ENCODE results near the gene KRT26.
"Not testable (repeated sequence)": the region's sequence is repeated elsewhere in the genome, so short reads cannot be mapped to it uniquely, and the experiment has no call there.

KRT26 gene

GRCh38 chr17:40772101-40772500, at the start of gene KRT26:
Gene KRT26 (minus strand): TSS chr17:40772201. CDS start chr17:40772113, 88 bp downstream.
- no peaks in the 10 kb centered on the region for H3K36me3 ChIP-seq (ENCODE audit: control insufficient read depth, insufficient read depth, low read length)
- no peaks in the 10 kb centered on the region for H3K9me3 ChIP-seq (ENCODE audit: control insufficient read depth, insufficient read depth, low read length)
- WGBS (ENCODE audit: insufficient coverage, insufficient read length), result no CpG with 5 or more reads among the region's 3 CpGs
- no peak for DNase-seq (ENCODE audit: low read depth, low spot score)
- H3K4me3 ChIP-seq (ENCODE audit: low read length), result no peak within 1 kb of the TSS
- H3K27ac ChIP-seq (ENCODE audit: low read length), result no peak within 1 kb of the TSS
- no peaks in the 10 kb centered on the region for H3K27me3 ChIP-seq (ENCODE audit: control insufficient read depth, insufficient read depth, low read length)
- no peaks in the 10 kb centered on the region for H3K4me1 ChIP-seq (ENCODE audit: control insufficient read depth, insufficient read depth, low read length)

- no peaks in the 10 kb centered on the region for H3K36me3 ChIP-seq (ENCODE audit: control insufficient read depth, insufficient read depth, low read length)
- H3K4me1 ChIP-seq (ENCODE audit: control insufficient read depth, insufficient read depth, low read length), result no peaks in the 10 kb centered on the region
- H3K27me3 ChIP-seq (ENCODE audit: control insufficient read depth, insufficient read depth, low read length), result no peaks in the 10 kb centered on the region
- H3K4me3 ChIP-seq (ENCODE audit: low read length), result no peak overlapping the region
- no peak overlapping the region for H3K27ac ChIP-seq (ENCODE audit: low read length)
- DNase-seq (ENCODE audit: low read depth, low spot score), result no peak
- H3K9me3 ChIP-seq (ENCODE audit: control insufficient read depth, insufficient read depth, low read length), result no peaks in the 10 kb centered on the region
Measured at GRCh38 chr17:40821536-40821935, 49.5 kb upstream of the KRT26 start.

GRCh38 chr17:40820228-40820838, 48.3 kb upstream of the KRT26 start:
- Histone ChIP-seq H3K27me3 (ENCODE audit: control insufficient read depth, insufficient read depth, low read length) (no peaks in the 10 kb centered on the region), H3K36me3 (ENCODE audit: control insufficient read depth, insufficient read depth, low read length) (no peaks in the 10 kb centered on the region), H3K9me3 (ENCODE audit: control insufficient read depth, insufficient read depth, low read length) (no peaks in the 10 kb centered on the region), H3K27ac (ENCODE audit: low read length) (no peak overlapping the region), H3K4me1 (ENCODE audit: control insufficient read depth, insufficient read depth, low read length) (no peaks in the 10 kb centered on the region), H3K4me3 (ENCODE audit: low read length) (no peak overlapping the region)
- WGBS (ENCODE audit: insufficient coverage, insufficient read length), result no CpG with 5 or more reads among the region's 9 CpGs
- no peak for DNase-seq (ENCODE audit: low read depth, low spot score)

GRCh38 chr17:40819528-40820125, 47.6 kb upstream of the KRT26 start:
- DNase-seq (ENCODE audit: low read depth, low spot score), result no peak
- WGBS (ENCODE audit: insufficient coverage, insufficient read length), result no CpG with 5 or more reads among the region's 9 CpGs
- no peaks in the 10 kb centered on the region for H3K36me3 ChIP-seq (ENCODE audit: control insufficient read depth, insufficient read depth, low read length)
- H3K27ac ChIP-seq (ENCODE audit: low read length), result no peak overlapping the region
- no peaks in the 10 kb centered on the region for H3K27me3 ChIP-seq (ENCODE audit: control insufficient read depth, insufficient read depth, low read length)
- no peaks in the 10 kb centered on the region for H3K4me1 ChIP-seq (ENCODE audit: control insufficient read depth, insufficient read depth, low read length)
- no peaks in the 10 kb centered on the region for H3K9me3 ChIP-seq (ENCODE audit: control insufficient read depth, insufficient read depth, low read length)
- H3K4me3 ChIP-seq (ENCODE audit: low read length), result peak overlapping the region; percentile 25; the same call in 1 of the 2 replicates

- H3K27me3 ChIP-seq (ENCODE audit: control insufficient read depth, insufficient read depth, low read length), result no peaks in the 10 kb centered on the region
- no peaks in the 10 kb centered on the region for H3K36me3 ChIP-seq (ENCODE audit: control insufficient read depth, insufficient read depth, low read length)
- DNase-seq (ENCODE audit: low read depth, low spot score), result peak; percentile 16
- no peak overlapping the region for H3K27ac ChIP-seq (ENCODE audit: low read length)
- no CpG with 5 or more reads among the region's 73 CpGs for WGBS (ENCODE audit: insufficient coverage, insufficient read length)
- H3K9me3 ChIP-seq (ENCODE audit: control insufficient read depth, insufficient read depth, low read length), result no peaks in the 10 kb centered on the region
- peak overlapping the region; percentile 80; the same call in 1 of the 2 replicates for H3K4me3 ChIP-seq (ENCODE audit: low read length)
- no peaks in the 10 kb centered on the region for H3K4me1 ChIP-seq (ENCODE audit: control insufficient read depth, insufficient read depth, low read length)
Measured at GRCh38 chr17:40818733-40819527, 46.9 kb upstream of the KRT26 start.

GRCh38 chr17:40818343-40818732, 46.3 kb upstream of the KRT26 start:
- peak overlapping the region; percentile 80; the same call in 1 of the 2 replicates for H3K4me3 ChIP-seq (ENCODE audit: low read length)
- H3K27ac ChIP-seq (ENCODE audit: low read length), result no peak overlapping the region
- no peak for DNase-seq (ENCODE audit: low read depth, low spot score)
- WGBS (ENCODE audit: insufficient coverage, insufficient read length), result no CpG with 5 or more reads among the region's 7 CpGs
- H3K27me3 ChIP-seq (ENCODE audit: control insufficient read depth, insufficient read depth, low read length), result no peaks in the 10 kb centered on the region
- H3K4me1 ChIP-seq (ENCODE audit: control insufficient read depth, insufficient read depth, low read length), result no peaks in the 10 kb centered on the region
- H3K9me3 ChIP-seq (ENCODE audit: control insufficient read depth, insufficient read depth, low read length), result no peaks in the 10 kb centered on the region
- no peaks in the 10 kb centered on the region for H3K36me3 ChIP-seq (ENCODE audit: control insufficient read depth, insufficient read depth, low read length)

- Histone ChIP-seq H3K9me3 (ENCODE audit: control insufficient read depth, insufficient read depth, low read length) (no peaks in the 10 kb centered on the region), H3K27me3 (ENCODE audit: control insufficient read depth, insufficient read depth, low read length) (no peaks in the 10 kb centered on the region), H3K27ac (ENCODE audit: low read length) (no peak overlapping the region), H3K36me3 (ENCODE audit: control insufficient read depth, insufficient read depth, low read length) (no peaks in the 10 kb centered on the region), H3K4me1 (ENCODE audit: control insufficient read depth, insufficient read depth, low read length) (no peaks in the 10 kb centered on the region), H3K4me3 (ENCODE audit: low read length) (no peak overlapping the region)
- no CpG with 5 or more reads among the region's 4 CpGs for WGBS (ENCODE audit: insufficient coverage, insufficient read length)
- DNase-seq (ENCODE audit: low read depth, low spot score), result no peak
Measured at GRCh38 chr17:40817103-40817682, 45.2 kb upstream of the KRT26 start.

GRCh38 chr17:40816569-40816968, 44.6 kb upstream of the KRT26 start:
- WGBS (ENCODE audit: insufficient coverage, insufficient read length), result no CpG with 5 or more reads among the region's 3 CpGs

GRCh38 chr17:40815381-40815780, 43.4 kb upstream of the KRT26 start:
- H3K27me3 ChIP-seq (ENCODE audit: control insufficient read depth, insufficient read depth, low read length), result no peaks in the 10 kb centered on the region
- no peaks in the 10 kb centered on the region for H3K36me3 ChIP-seq (ENCODE audit: control insufficient read depth, insufficient read depth, low read length)
- H3K27ac ChIP-seq (ENCODE audit: low read length), result no peak overlapping the region
- no peak for DNase-seq (ENCODE audit: low read depth, low spot score)
- no CpG with 5 or more reads among the region's 1 CpG for WGBS (ENCODE audit: insufficient coverage, insufficient read length)
- H3K9me3 ChIP-seq (ENCODE audit: control insufficient read depth, insufficient read depth, low read length), result no peaks in the 10 kb centered on the region
- no peaks in the 10 kb centered on the region for H3K4me1 ChIP-seq (ENCODE audit: control insufficient read depth, insufficient read depth, low read length)
- H3K4me3 ChIP-seq (ENCODE audit: low read length), result no peak overlapping the region

More at GRCh38 chr17:40816569-40816968, 44.6 kb upstream of the KRT26 start:
- no peaks in the 10 kb centered on the region for H3K9me3 ChIP-seq (ENCODE audit: control insufficient read depth, insufficient read depth, low read length)
- H3K36me3 ChIP-seq (ENCODE audit: control insufficient read depth, insufficient read depth, low read length), result no peaks in the 10 kb centered on the region
- no peaks in the 10 kb centered on the region for H3K27me3 ChIP-seq (ENCODE audit: control insufficient read depth, insufficient read depth, low read length)
- no peak overlapping the region for H3K27ac ChIP-seq (ENCODE audit: low read length)
- no peaks in the 10 kb centered on the region for H3K4me1 ChIP-seq (ENCODE audit: control insufficient read depth, insufficient read depth, low read length)
- no peak overlapping the region for H3K4me3 ChIP-seq (ENCODE audit: low read length)
- DNase-seq (ENCODE audit: low read depth, low spot score), result no peak

GRCh38 chr17:40814657-40815056, 42.7 kb upstream of the KRT26 start:
- no CpG with 5 or more reads among the region's 3 CpGs for WGBS (ENCODE audit: insufficient coverage, insufficient read length)
- not testable (repeated sequence) for H3K4me1 ChIP-seq (ENCODE audit: control insufficient read depth, insufficient read depth, low read length); H3K27me3 ChIP-seq (ENCODE audit: control insufficient read depth, insufficient read depth, low read length); H3K4me3 ChIP-seq (ENCODE audit: low read length); H3K36me3 ChIP-seq (ENCODE audit: control insufficient read depth, insufficient read depth, low read length); H3K9me3 ChIP-seq (ENCODE audit: control insufficient read depth, insufficient read depth, low read length); DNase-seq (ENCODE audit: low read depth, low spot score); H3K27ac ChIP-seq (ENCODE audit: low read length)
